Measurements from ENCODE around the gene EHBP1L1. TPM values are rescaled to one million over a fixed set of nuclear protein-coding genes. Genes with fewer than 3 reads are reported as not detected.

Gene EHBP1L1
- polyA plus RNA-seq, 2 of the 4 experiments (the other 2 are of a cell fraction), result 11.6 to 43.8 TPM

DNA sequence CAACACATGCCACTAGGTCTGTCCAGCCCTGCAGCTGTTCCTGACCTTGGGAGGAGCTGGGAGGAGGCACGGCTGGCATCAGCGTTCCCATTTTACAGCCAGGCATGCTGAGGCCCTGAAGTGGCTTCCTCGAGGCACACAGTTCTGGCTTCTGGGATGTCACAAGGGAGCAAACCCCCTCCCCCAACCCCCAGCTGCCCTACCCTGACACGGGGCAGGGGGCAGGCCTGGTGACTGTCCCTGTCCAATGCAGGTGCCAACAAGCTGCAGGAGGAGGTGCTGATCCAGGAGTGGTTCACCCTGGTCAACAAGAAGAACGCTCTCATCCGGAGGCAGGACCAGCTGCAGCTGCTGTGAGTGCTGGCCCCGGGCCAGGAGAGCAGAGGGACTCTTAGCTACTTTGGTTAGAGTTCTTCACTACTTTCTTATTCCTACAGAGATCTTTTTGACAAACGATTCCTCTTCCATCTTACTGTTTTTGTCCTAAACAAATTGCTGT, 14.4 kb downstream of the EHBP1L1 start:
- WGBS (ENCODE audit: missing lambda C conversion rate), result 86% methylated on average over 8 of the region's 8 CpGs
- TF ChIP-seq EHF (CRISPR knock-in tag; IDR thresholded peaks at IDR 0.05) (no peak), ELK1 (IDR thresholded peaks at IDR 0.05; ENCODE audit: low read depth, low read length) (no peak)
- TF ChIP-seq, protein P1, sequence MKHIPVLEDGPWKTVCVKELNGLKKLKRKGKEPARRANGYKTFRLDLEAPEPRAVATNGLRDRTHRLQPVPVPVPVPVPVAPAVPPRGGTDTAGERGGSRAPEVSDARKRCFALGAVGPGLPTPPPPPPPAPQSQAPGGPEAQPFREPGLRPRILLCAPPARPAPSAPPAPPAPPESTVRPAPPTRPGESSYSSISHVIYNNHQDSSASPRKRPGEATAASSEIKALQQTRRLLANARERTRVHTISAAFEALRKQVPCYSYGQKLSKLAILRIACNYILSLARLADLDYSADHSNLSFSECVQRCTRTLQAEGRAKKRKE (CRISPR knock-in tag; IDR thresholded peaks at IDR 0.05; ENCODE audit: low read depth), result no peak
- TF ChIP-seq, protein P2, sequence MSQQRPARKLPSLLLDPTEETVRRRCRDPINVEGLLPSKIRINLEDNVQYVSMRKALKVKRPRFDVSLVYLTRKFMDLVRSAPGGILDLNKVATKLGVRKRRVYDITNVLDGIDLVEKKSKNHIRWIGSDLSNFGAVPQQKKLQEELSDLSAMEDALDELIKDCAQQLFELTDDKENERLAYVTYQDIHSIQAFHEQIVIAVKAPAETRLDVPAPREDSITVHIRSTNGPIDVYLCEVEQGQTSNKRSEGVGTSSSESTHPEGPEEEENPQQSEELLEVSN (IDR thresholded peaks at IDR 0.05; ENCODE audit: borderline replicate concordance, low read depth), result no peak
- POLR2A ChIA-PET, result no interaction called here

DNA sequence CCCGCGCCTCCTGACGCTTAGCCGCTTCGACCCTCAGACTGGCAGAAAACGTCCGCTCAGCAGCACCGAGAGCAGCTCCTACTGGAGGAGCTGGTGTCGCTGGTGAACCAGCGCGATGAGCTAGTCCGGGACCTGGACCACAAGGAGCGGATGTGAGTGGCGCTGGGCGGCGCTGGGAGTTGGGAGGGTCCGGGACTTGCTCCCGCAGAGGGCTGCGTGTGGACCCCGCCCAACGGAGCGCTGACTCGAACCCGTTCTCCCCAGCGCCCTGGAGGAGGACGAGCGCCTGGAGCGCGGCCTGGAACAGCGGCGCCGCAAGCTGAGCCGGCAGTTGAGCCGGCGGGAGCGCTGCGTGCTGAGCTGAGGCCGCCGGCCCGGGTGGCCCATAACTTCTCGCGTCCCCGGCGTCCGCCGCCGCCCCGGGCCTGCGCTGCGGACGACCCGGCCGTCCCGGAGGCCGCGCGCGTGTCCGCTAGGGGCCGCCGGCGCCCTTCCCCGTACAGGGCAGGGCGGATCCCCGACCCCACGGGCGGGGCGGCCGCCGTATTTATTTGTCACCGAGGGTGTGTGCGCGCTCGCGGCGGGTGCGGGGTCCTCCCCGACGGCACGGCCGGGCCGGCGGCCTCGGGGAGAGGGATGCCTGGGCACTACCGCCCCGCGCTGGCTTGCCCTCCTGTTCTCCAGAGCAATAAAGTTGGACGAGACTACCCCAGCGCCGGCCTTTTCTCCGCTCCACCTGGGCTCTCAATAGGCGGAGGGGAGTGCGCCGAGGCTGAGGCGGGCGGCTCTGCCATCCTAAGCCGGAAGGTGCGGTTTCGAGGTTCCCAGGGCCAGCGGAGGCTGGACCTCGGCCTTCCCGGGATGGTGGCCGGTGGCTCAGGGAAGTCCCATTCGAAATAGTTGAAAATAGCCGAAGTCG, 16.3 kb downstream of the EHBP1L1 start:
- WGBS (ENCODE audit: missing lambda C conversion rate), result 95% methylated on average over 95 of the region's 106 CpGs
- ChIA-PET POLR2A (interaction anchor here (0.6 to 1.4 kb wide), 3 partner anchors 21 to 84 kb away, joined by 4 to 5 read pairs (median 4); partner anchors contain the start of gene PCNX3), CTCF (interaction anchor here (1.0 to 14.6 kb wide), 9 partner anchors 9 to 268 kb away, joined by 3 to 249 read pairs (median 36); partner anchors contain the start of genes EHBP1L1, FAM89B, MAP3K11 and MUS81)
- DNase-seq (ENCODE audit: low read depth in 1 of 2, low spot score in 1 of 2) (no peak), ATAC-seq (no peak), FAIRE-seq (no peak)
- peak; percentile 63 for TF ChIP-seq MAFK (IDR thresholded peaks at IDR 0.05; ENCODE audit: partially characterized antibody)
- TF ChIP-seq CEBPB (IDR thresholded peaks at IDR 0.05), result no peak
- Histone ChIP-seq H3K9me3 (no peaks in the 10 kb centered on the region), H3K4me3 (no peak overlapping the region), H3K4me2 (no peak overlapping the region), H3K27ac (no peak overlapping the region), H3K4me1 (peaks cover 14% of the 10 kb centered on the region)

More for the DNA sequence above, 14.4 kb downstream of the EHBP1L1 start:
- H3K27ac ChIP-seq, result no peak overlapping the region
- DNase-seq (ENCODE audit: low read depth in 1 of 2, low spot score in 1 of 2) (no peak), ATAC-seq (no peak), FAIRE-seq (no peak)
- peaks cover 15% of the 10 kb centered on the region for H3K4me1 ChIP-seq
- no peak overlapping the region for H3K4me3 ChIP-seq
- CTCF ChIA-PET, result interaction anchor here (1.2 to 14.6 kb wide), 6 partner anchors 13 to 59 kb away, joined by 3 to 249 read pairs (median 42); partner anchors contain the start of genes EHBP1L1, FAM89B, MAP3K11 and PCNX3
- H3K4me2 ChIP-seq, result no peak overlapping the region
- H3K9me3 ChIP-seq, result no peaks in the 10 kb centered on the region

DNA sequence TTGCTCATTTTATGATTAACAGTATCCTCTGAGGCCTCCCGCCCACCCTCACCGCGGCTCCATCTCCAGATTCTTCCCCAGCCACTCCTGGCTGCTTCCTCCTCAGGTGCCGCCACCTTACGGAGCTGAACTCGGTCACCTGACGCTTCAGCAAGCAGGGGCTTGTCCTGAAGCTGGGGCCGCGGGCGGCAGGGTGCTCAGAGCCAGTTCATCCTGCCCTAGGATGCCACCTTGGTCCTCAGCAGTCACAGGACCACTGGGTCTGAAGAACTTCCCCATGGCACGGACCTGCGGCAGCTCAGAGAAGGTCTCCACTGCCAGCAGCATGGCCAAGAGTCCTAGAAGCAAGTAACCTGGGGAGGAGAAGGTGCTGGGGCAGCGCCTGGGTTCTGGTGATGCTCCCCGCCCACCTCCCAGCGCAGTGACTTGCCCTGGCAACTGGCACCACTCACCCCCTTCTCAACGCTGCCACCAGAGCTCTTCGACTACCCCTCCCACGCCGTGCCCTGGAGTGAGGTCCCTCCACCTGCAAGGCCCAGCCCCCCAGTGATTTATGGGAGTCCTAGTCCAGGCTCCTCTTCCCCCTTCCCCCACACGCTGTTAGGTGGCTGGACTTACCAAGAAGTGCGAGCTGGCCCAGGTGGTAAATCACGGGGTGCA, 17.1 kb downstream of the EHBP1L1 start:
- Histone ChIP-seq H3K9me3 (no peaks in the 10 kb centered on the region), H3K4me1 (peaks cover 6% of the 10 kb centered on the region), H3K27ac (no peak overlapping the region), H3K4me3 (no peak overlapping the region), H3K4me2 (no peak overlapping the region)
- POLR2A ChIA-PET, result interaction anchor here (1.4 kb wide), 1 partner anchor 22 kb away, joined by 4 read pairs; the partner anchor contains the start of gene PCNX3
- 88% methylated on average over 20 of the region's 22 CpGs for WGBS (ENCODE audit: missing lambda C conversion rate)
- CTCF ChIA-PET, result interaction anchor here (0.8 to 14.6 kb wide), 20 partner anchors 9 to 267 kb away, joined by 3 to 249 read pairs (median 5); partner anchors contain the start of genes EHBP1L1, FAM89B, MAP3K11 and MUS81
- DNase-seq (ENCODE audit: low read depth in 1 of 2, low spot score in 1 of 2), result no peak
- no peak for TF ChIP-seq ELK1 (IDR thresholded peaks at IDR 0.05; ENCODE audit: low read depth, low read length)
- no peak for TF ChIP-seq KDM1A (IDR thresholded peaks at IDR 0.05; ENCODE audit: low read depth)
- TF ChIP-seq, protein P1 (CRISPR knock-in tag; IDR thresholded peaks at IDR 0.05; ENCODE audit: low read depth), result no peak
- no peak for TF ChIP-seq TFCP2L1 (CRISPR knock-in tag; IDR thresholded peaks at IDR 0.05)
- no peak for TF ChIP-seq ZFP36 (IDR thresholded peaks at IDR 0.05; ENCODE audit: borderline replicate concordance, partially characterized antibody)
- no peak for TF ChIP-seq HOXB13 (CRISPR knock-in tag; IDR thresholded peaks at IDR 0.05; ENCODE audit: low read depth)
- no peak for TF ChIP-seq EHF (CRISPR knock-in tag; IDR thresholded peaks at IDR 0.05)
- no peak for TF ChIP-seq NPAS2 (CRISPR knock-in tag; IDR thresholded peaks at IDR 0.05; ENCODE audit: borderline replicate concordance)
- TF ChIP-seq, protein P2 (IDR thresholded peaks at IDR 0.05; ENCODE audit: borderline replicate concordance, low read depth), result no peak
- no peak for TF ChIP-seq GATA3 (IDR thresholded peaks at IDR 0.05; ENCODE audit: borderline replicate concordance)
- TF ChIP-seq SREBF2 (IDR thresholded peaks at IDR 0.05), result no peak
- no peak for TF ChIP-seq PHF8 (IDR thresholded peaks at IDR 0.05; ENCODE audit: borderline replicate concordance, low read depth)
- no peak for TF ChIP-seq CHD4 (IDR thresholded peaks at IDR 0.05; ENCODE audit: borderline replicate concordance)
- TF ChIP-seq HDAC2 (IDR thresholded peaks at IDR 0.05), result no peak
- TF ChIP-seq PBX3 (IDR thresholded peaks at IDR 0.05), result no peak
- no peak for TF ChIP-seq ESRRA (IDR thresholded peaks at IDR 0.05; ENCODE audit: borderline replicate concordance, low read length)
- TF ChIP-seq RNF2 (IDR thresholded peaks at IDR 0.05; ENCODE audit: borderline replicate concordance, low read depth), result no peak
- TF ChIP-seq MAZ (IDR thresholded peaks at IDR 0.05; ENCODE audit: borderline replicate concordance, low read depth, low read length), result no peak
- no peak for TF ChIP-seq ZNF302 (CRISPR knock-in tag; IDR thresholded peaks at IDR 0.05)
- FAIRE-seq, result no peak
- ATAC-seq, result no peak

Measured in A549 (cell line).